Measurements from ENCODE around the gene SLC22A25.

SLC22A25 gene

DNA sequence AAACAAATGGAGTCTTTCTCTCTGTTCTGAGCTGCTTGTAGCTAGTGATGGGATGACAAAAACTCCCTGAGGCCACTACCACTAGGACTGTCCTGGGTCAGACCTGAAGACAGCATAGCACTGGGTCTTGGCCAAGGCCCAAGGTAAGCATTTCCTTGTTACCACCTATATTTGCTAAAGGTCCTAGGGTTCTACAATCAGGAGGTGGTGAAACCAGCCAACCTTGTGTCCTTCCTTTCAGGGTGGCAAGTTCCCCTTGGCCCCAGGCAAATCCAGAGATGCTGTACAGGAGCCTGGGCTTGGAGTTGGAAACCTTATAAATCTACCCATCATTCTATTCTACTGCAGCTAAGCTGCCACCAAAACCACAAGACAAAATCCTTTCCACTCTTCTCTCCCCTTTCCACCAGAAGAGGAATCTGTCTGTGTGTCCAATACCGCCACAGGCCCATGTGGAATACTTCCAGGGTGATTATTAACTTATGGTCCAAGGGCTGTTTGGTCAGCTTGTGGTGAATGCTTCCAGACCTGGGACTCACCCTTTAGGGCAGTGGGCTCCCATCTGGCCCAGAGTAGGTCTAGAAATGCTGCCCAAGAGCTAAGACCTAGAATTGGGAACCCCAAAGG, 16.8 kb downstream of the SLC22A25 start:
- TF ChIP-seq, protein P1, sequence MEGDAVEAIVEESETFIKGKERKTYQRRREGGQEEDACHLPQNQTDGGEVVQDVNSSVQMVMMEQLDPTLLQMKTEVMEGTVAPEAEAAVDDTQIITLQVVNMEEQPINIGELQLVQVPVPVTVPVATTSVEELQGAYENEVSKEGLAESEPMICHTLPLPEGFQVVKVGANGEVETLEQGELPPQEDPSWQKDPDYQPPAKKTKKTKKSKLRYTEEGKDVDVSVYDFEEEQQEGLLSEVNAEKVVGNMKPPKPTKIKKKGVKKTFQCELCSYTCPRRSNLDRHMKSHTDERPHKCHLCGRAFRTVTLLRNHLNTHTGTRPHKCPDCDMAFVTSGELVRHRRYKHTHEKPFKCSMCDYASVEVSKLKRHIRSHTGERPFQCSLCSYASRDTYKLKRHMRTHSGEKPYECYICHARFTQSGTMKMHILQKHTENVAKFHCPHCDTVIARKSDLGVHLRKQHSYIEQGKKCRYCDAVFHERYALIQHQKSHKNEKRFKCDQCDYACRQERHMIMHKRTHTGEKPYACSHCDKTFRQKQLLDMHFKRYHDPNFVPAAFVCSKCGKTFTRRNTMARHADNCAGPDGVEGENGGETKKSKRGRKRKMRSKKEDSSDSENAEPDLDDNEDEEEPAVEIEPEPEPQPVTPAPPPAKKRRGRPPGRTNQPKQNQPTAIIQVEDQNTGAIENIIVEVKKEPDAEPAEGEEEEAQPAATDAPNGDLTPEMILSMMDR (IDR thresholded peaks at IDR 0.05; ENCODE audit: insufficient read depth, low read length, poor library complexity, severe bottlenecking): no peak
- Histone ChIP-seq H3K36me3 (ENCODE audit: control insufficient read depth, insufficient read depth, low read length) (no peaks in the 10 kb centered on the region), H3K27me3 (replicated peaks; ENCODE audit: control insufficient read depth, insufficient read depth, low read length) (no peaks in the 10 kb centered on the region), H3K4me3 (replicated peaks; ENCODE audit: low read depth, low read length) (no peak overlapping the region)
- DNase-seq (ENCODE audit: extremely low read depth, insufficient read length): no peak

DNA sequence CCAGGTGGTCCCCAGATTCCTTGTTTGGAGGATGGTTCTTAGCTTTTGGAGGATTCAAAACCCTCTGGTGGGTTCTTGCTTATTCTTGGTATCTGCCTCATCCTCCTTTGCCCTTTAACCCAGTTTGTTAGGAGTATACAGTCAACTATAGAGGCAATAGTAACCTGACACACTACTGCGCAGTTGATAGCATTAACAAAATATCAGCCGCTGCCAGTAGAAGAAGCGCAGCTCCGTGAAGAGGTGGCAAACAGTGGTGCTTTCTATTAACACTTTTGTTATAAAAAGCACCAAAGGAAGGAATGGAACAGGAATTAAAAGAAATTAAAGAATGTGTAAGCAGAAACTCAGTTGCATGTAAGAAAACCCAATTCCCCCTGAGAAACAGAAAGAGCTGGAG, 29.3 kb downstream of the SLC22A25 start:
- TF ChIP-seq, protein P1 (IDR thresholded peaks at IDR 0.05; ENCODE audit: insufficient read depth, low read length, poor library complexity, severe bottlenecking): no peak
- no peak overlapping the region for H3K4me3 ChIP-seq (replicated peaks; ENCODE audit: low read depth, low read length)
- DNase-seq (ENCODE audit: extremely low read depth, insufficient read length): no peak
- no peaks in the 10 kb centered on the region for H3K27me3 ChIP-seq (replicated peaks; ENCODE audit: control insufficient read depth, insufficient read depth, low read length)
- H3K36me3 ChIP-seq (ENCODE audit: control insufficient read depth, insufficient read depth, low read length): no peaks in the 10 kb centered on the region

DNA sequence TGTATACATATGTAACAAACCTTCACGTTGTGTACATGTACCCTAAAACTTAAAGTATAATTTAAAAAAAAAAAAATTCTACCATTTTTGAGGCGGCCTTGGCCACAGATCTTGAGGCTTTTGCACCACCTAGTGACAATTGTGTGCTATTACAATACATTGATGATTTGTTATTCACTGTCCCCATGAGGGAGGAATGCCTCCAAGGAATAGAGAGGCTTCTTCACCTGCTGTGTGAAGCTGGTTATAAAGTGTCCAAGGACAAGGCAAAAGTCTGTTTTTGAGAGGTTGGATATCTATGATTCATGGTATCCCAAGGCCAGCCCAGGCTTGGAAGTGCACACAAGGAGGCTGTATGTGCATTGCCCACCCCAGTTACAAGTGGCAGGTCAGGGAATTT, 30.7 kb downstream of the SLC22A25 start:
- Histone ChIP-seq H3K36me3 (ENCODE audit: control insufficient read depth, insufficient read depth, low read length) (no peaks in the 10 kb centered on the region), H3K27me3 (replicated peaks; ENCODE audit: control insufficient read depth, insufficient read depth, low read length) (no peaks in the 10 kb centered on the region; the same call in 1 of the 2 replicates), H3K4me3 (replicated peaks; ENCODE audit: low read depth, low read length) (no peak overlapping the region)
- TF ChIP-seq, protein P1 (IDR thresholded peaks at IDR 0.05; ENCODE audit: insufficient read depth, low read length, poor library complexity, severe bottlenecking): peak; percentile 49
- DNase-seq (ENCODE audit: extremely low read depth, insufficient read length): no peak

DNA sequence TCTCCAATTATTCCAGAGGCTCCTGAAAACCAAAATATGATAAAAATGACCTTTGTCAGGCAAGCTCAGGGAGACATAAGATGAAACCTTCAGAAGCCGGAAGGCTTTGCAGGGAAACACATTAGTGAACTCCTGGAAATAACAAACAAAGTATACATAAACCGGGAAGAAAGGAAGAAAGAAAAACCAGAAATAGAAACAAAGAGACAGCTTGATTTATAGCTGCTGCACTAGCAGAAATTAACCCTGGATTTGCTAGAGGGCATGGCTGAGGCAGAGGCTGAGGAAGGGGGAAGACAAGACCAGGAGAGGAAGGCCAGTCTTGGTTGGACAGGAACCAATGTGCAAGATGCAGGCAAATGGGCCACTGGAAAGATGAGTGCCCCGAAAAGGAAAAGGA, 33.3 kb downstream of the SLC22A25 start:
- TF ChIP-seq, protein P1 (IDR thresholded peaks at IDR 0.05; ENCODE audit: insufficient read depth, low read length, poor library complexity, severe bottlenecking): no peak
- H3K27me3 ChIP-seq (replicated peaks; ENCODE audit: control insufficient read depth, insufficient read depth, low read length): no peaks in the 10 kb centered on the region; the same call in 1 of the 2 replicates
- no peak overlapping the region for H3K4me3 ChIP-seq (replicated peaks; ENCODE audit: low read depth, low read length)
- no peaks in the 10 kb centered on the region for H3K36me3 ChIP-seq (ENCODE audit: control insufficient read depth, insufficient read depth, low read length)
- no peak for DNase-seq (ENCODE audit: extremely low read depth, insufficient read length)
